Progenitor cell of endocrine pancreas (in vitro differentiated cells): ENCODE measurements around the gene E2F1. TPM values are rescaled to one million over a fixed set of nuclear protein-coding genes. Genes with fewer than 3 reads are reported as not detected.

Source experiments
- DNase-seq: peaks from one replicate; pipeline ENCODE4 v3.0.0; 2021; ENCODE audit warnings: low spot score; ENCODE audit not compliant: unreplicated experiment
- H3K27ac Mint-ChIP-seq: 2 replicates; pipeline ENCODE4 v1.8.0; 2021; ENCODE audit warnings: mild to moderate bottlenecking, moderate library complexity, mixed read lengths
- H3K27me3 Mint-ChIP-seq: 2 replicates; pipeline ENCODE4 v1.8.0; 2021; ENCODE audit warnings: mixed read lengths
- H3K36me3 Mint-ChIP-seq: 2 replicates; pipeline ENCODE4 v1.8.0; 2022; ENCODE audit warnings: mixed read lengths; ENCODE audit not compliant: insufficient read depth
- H3K4me1 Mint-ChIP-seq: 2 replicates; pipeline ENCODE4 v1.8.0; 2021; ENCODE audit warnings: low read depth, mixed read lengths
- H3K4me3 Mint-ChIP-seq: 2 replicates; pipeline ENCODE4 v1.8.0; 2021; ENCODE audit warnings: low read depth, mild to moderate bottlenecking, moderate library complexity, mixed read lengths
- H3K9me3 Mint-ChIP-seq: 2 replicates; pipeline ENCODE4 v1.8.0; 2021; ENCODE audit warnings: low read depth, mixed read lengths
- CTCF ChIP-seq: fragments of 200-600 bp; sonication (generic); IDR thresholded peaks from one replicate; pipeline ENCODE4 v1.5.0; 2021; ENCODE audit warnings: antibody characterized with exemption, mild to moderate bottlenecking; ENCODE audit not compliant: unreplicated experiment
- total RNA-seq: library from RNA; stranded (reverse); gene quantifications from 2 replicates; pipeline ENCODE4 v1.2.1, GENCODE V29; 2021

The E2F1 gene
- total RNA-seq, 1 donor from 2014 or later: 26.5 TPM

- H3K36me3 Mint-ChIP-seq: peaks cover 2% of the 10 kb centered on the region
- no peaks in the 10 kb centered on the region for H3K27me3 Mint-ChIP-seq
- H3K4me1 Mint-ChIP-seq: peaks cover 17% of the 10 kb centered on the region
- TF ChIP-seq CTCF: no peak
- peak overlapping the region; percentile 93 for H3K27ac Mint-ChIP-seq
- H3K9me3 Mint-ChIP-seq: no peaks in the 10 kb centered on the region
- H3K4me3 Mint-ChIP-seq: peak overlapping the region; percentile 77
- no peak for DNase-seq
Measured at GRCh38 chr20:33684533-33685327, 1.5 kb downstream of the E2F1 start.

- Mint-ChIP-seq H3K9me3 (no peaks in the 10 kb centered on the region), H3K36me3 (peaks cover 9% of the 10 kb centered on the region), H3K27ac (peak overlapping the region; percentile 9), H3K4me1 (peaks cover 11% of the 10 kb centered on the region), H3K4me3 (no peak overlapping the region), H3K27me3 (no peaks in the 10 kb centered on the region)
- DNase-seq: no peak
- no peak for TF ChIP-seq CTCF
Measured at GRCh38 chr20:33681728-33682353, 4.3 kb downstream of the E2F1 start.

DNA sequence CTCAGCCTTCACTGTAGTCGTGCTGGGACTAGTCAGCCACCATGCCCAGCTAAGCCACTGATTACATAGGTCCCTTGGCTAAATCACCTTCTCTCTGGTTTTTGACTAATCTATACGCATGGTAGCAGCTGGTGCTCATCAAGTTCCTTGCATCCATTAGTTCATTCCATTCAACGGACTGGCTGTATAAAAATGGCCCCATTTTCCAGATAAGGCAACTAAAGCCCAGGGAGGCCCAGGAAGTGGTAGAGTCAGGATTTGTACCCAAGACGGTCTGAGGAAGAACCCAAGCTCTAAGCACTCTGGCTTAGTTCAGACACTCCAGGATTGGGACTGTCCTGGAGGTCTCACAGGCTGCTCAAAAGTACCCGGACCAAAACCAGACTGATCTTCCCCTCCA lies 4.9 kb downstream of the E2F1 start:
- H3K4me3 Mint-ChIP-seq: no peak overlapping the region
- no peak overlapping the region for H3K27ac Mint-ChIP-seq
- no peaks in the 10 kb centered on the region for H3K27me3 Mint-ChIP-seq
- no peaks in the 10 kb centered on the region for H3K9me3 Mint-ChIP-seq
- peaks cover 8% of the 10 kb centered on the region for H3K4me1 Mint-ChIP-seq
- no peak for TF ChIP-seq CTCF
- no peak for DNase-seq
- peaks cover 9% of the 10 kb centered on the region for H3K36me3 Mint-ChIP-seq

GRCh38 chr20:33680686-33681085 lies 5.5 kb downstream of the E2F1 start:
- H3K36me3 Mint-ChIP-seq: peaks cover 9% of the 10 kb centered on the region
- peaks cover 8% of the 10 kb centered on the region for H3K4me1 Mint-ChIP-seq
- H3K9me3 Mint-ChIP-seq: no peaks in the 10 kb centered on the region
- no peak for DNase-seq
- H3K27me3 Mint-ChIP-seq: no peaks in the 10 kb centered on the region
- H3K4me3 Mint-ChIP-seq: no peak overlapping the region
- TF ChIP-seq CTCF: no peak
- no peak overlapping the region for H3K27ac Mint-ChIP-seq

DNA sequence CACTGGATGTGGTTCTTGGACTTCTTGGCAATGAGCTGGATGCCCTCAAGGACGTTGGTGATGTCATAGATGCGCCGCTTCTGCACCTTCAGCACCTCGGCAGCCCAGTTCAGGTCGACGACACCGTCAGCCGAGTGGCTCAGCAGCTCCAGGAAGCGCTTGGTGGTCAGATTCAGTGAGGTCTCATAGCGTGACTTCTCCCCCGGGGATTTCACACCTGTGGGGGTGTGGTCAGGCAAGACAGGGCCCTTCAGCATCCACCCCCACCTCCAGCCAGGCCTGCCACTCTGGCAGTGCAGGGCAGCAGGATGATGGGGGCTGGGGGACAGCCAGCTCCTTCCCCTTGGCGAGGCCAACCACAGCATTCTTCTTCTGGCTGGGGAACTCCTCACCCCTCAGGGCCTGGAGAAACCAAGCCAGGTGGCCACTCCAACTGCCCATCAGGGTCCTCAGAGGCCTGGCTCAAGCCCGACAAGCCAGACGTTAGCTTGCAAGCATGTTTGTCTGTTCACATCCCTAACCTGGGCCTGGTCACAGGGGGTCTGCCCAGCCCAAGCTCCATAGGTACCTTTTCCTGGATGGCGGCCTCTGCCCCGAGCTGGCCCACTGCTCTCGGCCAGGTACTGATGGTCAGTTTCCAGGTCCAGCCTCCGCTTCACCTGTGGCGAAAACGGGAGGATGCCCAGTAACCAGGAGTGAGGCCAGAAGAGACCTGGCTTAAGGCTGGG lies 6.3 kb downstream of the E2F1 start:
- no peak for DNase-seq
- peaks cover 3% of the 10 kb centered on the region for H3K27me3 Mint-ChIP-seq
- H3K4me1 Mint-ChIP-seq: peaks cover 7% of the 10 kb centered on the region
- no peak overlapping the region for H3K27ac Mint-ChIP-seq
- no peak overlapping the region for H3K4me3 Mint-ChIP-seq
- H3K36me3 Mint-ChIP-seq: peaks cover 9% of the 10 kb centered on the region
- no peak for TF ChIP-seq CTCF
- no peaks in the 10 kb centered on the region for H3K9me3 Mint-ChIP-seq
